GM19455 (cell line): ENCODE results near the gene AP1M1.

Experiments used
- ATAC-seq: cut with Tn5 transposase; IDR thresholded peaks from one replicate; pipeline ENCODE4 v1.9.1; 2021; ENCODE audit not compliant: unreplicated experiment

AP1M1 gene

GRCh38 chr19:16293118-16294091 lies 95.7 kb downstream of the AP1M1 start:
- no peak for ATAC-seq

DNA sequence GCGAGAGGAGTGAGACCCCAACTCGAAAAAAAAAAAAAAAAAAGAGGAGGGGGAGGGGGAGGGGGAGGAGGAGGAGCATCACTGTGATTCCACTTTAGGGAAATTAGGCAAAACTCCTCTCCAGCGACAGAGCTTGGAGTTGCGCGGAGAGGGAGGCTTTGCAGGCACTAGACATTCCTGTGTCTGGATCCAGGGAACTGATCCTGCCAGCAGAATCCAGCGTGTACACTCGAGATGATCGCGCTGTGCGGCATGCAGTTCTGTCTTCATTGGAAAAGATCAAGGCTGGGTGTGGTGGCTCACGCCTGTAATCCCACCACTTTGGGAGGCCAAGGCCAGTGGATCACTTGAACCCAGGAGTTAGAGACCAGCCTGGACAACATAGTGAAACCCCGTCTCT lies 97.3 kb downstream of the AP1M1 start:
- ATAC-seq = no peak
